ENCODE results near the gene SCFD2.
"Not testable (repeated sequence)": the region's sequence is repeated elsewhere in the genome, so short reads cannot be mapped to it uniquely, and the experiment has no call there.

SCFD2 gene

GRCh38 chr4:53161051-53161786 lies 204.6 kb downstream of the SCFD2 start:
- in situ Hi-C loops (cut with MboI; ENCODE audit: low sequenced_read_pairs), result no loop called here

- in situ Hi-C loops (cut with MboI; ENCODE audit: low sequenced_read_pairs), result no loop called here
These were observed 209.0 kb downstream of the SCFD2 start for GRCh38 chr4:53156896-53157295.

- in situ Hi-C loops (cut with MboI; ENCODE audit: low sequenced_read_pairs), result no loop called here
These were observed 213.4 kb downstream of the SCFD2 start for GRCh38 chr4:53152467-53152866.

- in situ Hi-C loops (cut with MboI; ENCODE audit: low sequenced_read_pairs), result no loop called here
These were observed 214.4 kb downstream of the SCFD2 start for GRCh38 chr4:53151489-53151788.

GRCh38 chr4:53150631-53151488 lies 215.0 kb downstream of the SCFD2 start:
- in situ Hi-C loops (cut with MboI; ENCODE audit: low sequenced_read_pairs), result no loop called here

- in situ Hi-C loops (cut with MboI; ENCODE audit: low sequenced_read_pairs), result no loop called here
These were observed 218.2 kb downstream of the SCFD2 start for GRCh38 chr4:53147711-53148110.

- in situ Hi-C loops (cut with MboI; ENCODE audit: low sequenced_read_pairs), result no loop called here
These were observed 218.7 kb downstream of the SCFD2 start for GRCh38 chr4:53147197-53147596.

- in situ Hi-C loops (cut with MboI; ENCODE audit: low sequenced_read_pairs), result no loop called here
These were observed 224.6 kb downstream of the SCFD2 start for GRCh38 chr4:53141308-53141707.

- in situ Hi-C loops (cut with MboI; ENCODE audit: low sequenced_read_pairs), result not testable (repeated sequence)
These were observed 226.6 kb downstream of the SCFD2 start for GRCh38 chr4:53139256-53139655.

- in situ Hi-C loops (cut with MboI; ENCODE audit: low sequenced_read_pairs), result no loop called here
These were observed 228.4 kb downstream of the SCFD2 start for GRCh38 chr4:53137468-53137867.

GRCh38 chr4:53136954-53137353 lies 228.9 kb downstream of the SCFD2 start:
- in situ Hi-C loops (cut with MboI; ENCODE audit: low sequenced_read_pairs), result no loop called here

GRCh38 chr4:53132132-53132891 lies 233.5 kb downstream of the SCFD2 start:
- in situ Hi-C loops (cut with MboI; ENCODE audit: low sequenced_read_pairs), result no loop called here

- in situ Hi-C loops (cut with MboI; ENCODE audit: low sequenced_read_pairs), result no loop called here
These were observed 234.3 kb downstream of the SCFD2 start for GRCh38 chr4:53131562-53131925.

GRCh38 chr4:53130896-53131561 lies 234.8 kb downstream of the SCFD2 start:
- in situ Hi-C loops (cut with MboI; ENCODE audit: low sequenced_read_pairs), result no loop called here

- in situ Hi-C loops (cut with MboI; ENCODE audit: low sequenced_read_pairs), result no loop called here
These were observed 237.0 kb downstream of the SCFD2 start for GRCh38 chr4:53128706-53129357.

GRCh38 chr4:53128231-53128630 lies 237.6 kb downstream of the SCFD2 start:
- in situ Hi-C loops (cut with MboI; ENCODE audit: low sequenced_read_pairs), result no loop called here

- in situ Hi-C loops (cut with MboI; ENCODE audit: low sequenced_read_pairs), result no loop called here
These were observed 238.5 kb downstream of the SCFD2 start for GRCh38 chr4:53127365-53127764.

GRCh38 chr4:53126099-53126498 lies 239.8 kb downstream of the SCFD2 start:
- in situ Hi-C loops (cut with MboI; ENCODE audit: low sequenced_read_pairs), result no loop called here

GRCh38 chr4:53123819-53124218 lies 242.0 kb downstream of the SCFD2 start:
- in situ Hi-C loops (cut with MboI; ENCODE audit: low sequenced_read_pairs), result no loop called here

- in situ Hi-C loops (cut with MboI; ENCODE audit: low sequenced_read_pairs), result no loop called here
These were observed 242.7 kb downstream of the SCFD2 start for GRCh38 chr4:53123171-53123570.
